Endodermal cell (in vitro differentiated cells): Measurements from ENCODE around the gene WDTC1. TPM values are rescaled to one million over a fixed set of nuclear protein-coding genes. Genes with fewer than 3 reads are reported as not detected.

ENCODE experiments used
- DNase-seq: peaks from one replicate; pipeline ENCODE4 v3.0.0-alpha.2; 2017
- H3K27ac ChIP-seq: 2 replicates; pipeline ENCODE4 v1.5.1; 2013; ENCODE audit warnings: mild to moderate bottlenecking, low read depth, low read length, moderate library complexity
- H3K27me3 ChIP-seq: 2 replicates; pipeline ENCODE4 v1.6.1; 2013; ENCODE audit warnings: mild to moderate bottlenecking, low read length, moderate library complexity; ENCODE audit not compliant: insufficient read depth, control insufficient read depth, poor library complexity, severe bottlenecking
- H3K36me3 ChIP-seq: 2 replicates; pipeline ENCODE4 v1.7.0; 2013; ENCODE audit warnings: mild to moderate bottlenecking, low read length, moderate library complexity; ENCODE audit not compliant: control insufficient read depth, insufficient read depth
- H3K4me1 ChIP-seq: one replicate; pipeline ENCODE4 v1.7.0; 2013; ENCODE audit warnings: low read length; ENCODE audit not compliant: control insufficient read depth, insufficient read depth
- H3K4me3 ChIP-seq: 2 replicates; pipeline ENCODE4 v1.5.1; 2013; ENCODE audit warnings: mild to moderate bottlenecking, low read length, moderate library complexity
- H3K9ac ChIP-seq: 2 replicates; pipeline ENCODE4 v1.6.1; 2013; ENCODE audit warnings: mild to moderate bottlenecking, low read length, moderate library complexity; ENCODE audit not compliant: poor library complexity, severe bottlenecking; ENCODE audit errors: extremely low read depth
- H3K9me3 ChIP-seq: 2 replicates; pipeline ENCODE4 v1.6.1; 2013; ENCODE audit warnings: mild to moderate bottlenecking, low read length, moderate library complexity; ENCODE audit not compliant: control insufficient read depth
- H3K27ac Mint-ChIP-seq: 2 replicates; pipeline ENCODE4 v1.8.0; 2020; ENCODE audit warnings: mixed read lengths
- H3K27me3 Mint-ChIP-seq: 2 replicates; pipeline ENCODE4 v1.8.0; 2021; ENCODE audit warnings: mild to moderate bottlenecking, mixed read lengths; ENCODE audit not compliant: insufficient read depth
- H3K36me3 Mint-ChIP-seq: 2 replicates; pipeline ENCODE4 v1.8.0; 2020; ENCODE audit warnings: low read depth, mixed read lengths
- H3K4me1 Mint-ChIP-seq: 2 replicates; pipeline ENCODE4 v1.8.0; 2020; ENCODE audit warnings: mixed read lengths
- H3K4me3 Mint-ChIP-seq: 2 replicates; pipeline ENCODE4 v1.8.0; 2020; ENCODE audit warnings: mild to moderate bottlenecking, moderate library complexity, mixed read lengths
- H3K9me3 Mint-ChIP-seq: 2 replicates; pipeline ENCODE4 v1.8.0; 2020; ENCODE audit warnings: mild to moderate bottlenecking, mixed read lengths
- CTCF ChIP-seq: fragments of 200-600 bp; sonication (generic); conservative IDR thresholded peaks from 2 replicates; pipeline ENCODE4 v1.5.0; 2021; ENCODE audit warnings: antibody characterized with exemption, mild to moderate bottlenecking
- WGBS, 2 experiments: methylation state at CpG; one replicate each; pipeline versions ENCODE4 v1.1.5 to v1.1.7; 2013; ENCODE audit warnings: missing lambda C conversion rate in 2 of 2, mixed read lengths in 1 of 2; ENCODE audit not compliant: insufficient coverage in 1 of 2, insufficient read length in 1 of 2; 5-methylcytosine and 5-hydroxymethylcytosine counted together
- total RNA-seq, 2 donors: library from RNA; stranded (reverse); fragmentation: NEBNext Ultra II Directional in 1 of 2; extraction: Animal tissue kit (Norgen Biotek cat#: 25700) in 1 of 2; gene quantifications; 2 replicates in 1 of 2; 3 replicates in 1 of 2; pipeline ENCODE4 v1.2.1, GENCODE V29; 2021

Gene WDTC1
- total RNA-seq, 2 donors from 2014 or later: 34.7 to 41.9 TPM

- no peak for TF ChIP-seq CTCF
- Histone ChIP-seq H3K27me3 (no peaks in the 10 kb centered on the region), H3K36me3 (peaks cover 34% of the 10 kb centered on the region), H3K4me1 (peaks cover 6% of the 10 kb centered on the region), H3K4me3 (peak overlapping the region; percentile 100), H3K9me3 (no peaks in the 10 kb centered on the region), H3K27ac (peak overlapping the region; percentile 81), H3K9ac (peak overlapping the region; percentile 96)
- Mint-ChIP-seq H3K9me3 (no peaks in the 10 kb centered on the region), H3K4me1 (peaks cover 5% of the 10 kb centered on the region), H3K36me3 (peaks cover 24% of the 10 kb centered on the region), H3K4me3 (peak overlapping the region; percentile 96), H3K27me3 (no peaks in the 10 kb centered on the region), H3K27ac (peak overlapping the region; percentile 97)
- WGBS, 2 experiments: 16 to 17% methylated on average over 5 to 10 of the region's 10 CpGs
- no peak for DNase-seq
These were observed 88.3 kb downstream of the WDTC1 start for GRCh38 chr1:27322569-27323240.

- Mint-ChIP-seq H3K27me3 (no peaks in the 10 kb centered on the region), H3K4me1 (no peaks in the 10 kb centered on the region), H3K27ac (no peak overlapping the region), H3K36me3 (peaks cover 29% of the 10 kb centered on the region), H3K9me3 (no peaks in the 10 kb centered on the region), H3K4me3 (no peak overlapping the region)
- DNase-seq: no peak
- no peaks in the 10 kb centered on the region for H3K9me3 ChIP-seq
- H3K27me3 ChIP-seq: no peaks in the 10 kb centered on the region
- no peak overlapping the region for H3K4me3 ChIP-seq
- peaks cover 42% of the 10 kb centered on the region for H3K36me3 ChIP-seq
- 95 to 98% methylated on average over 15 of the region's 15 CpGs for WGBS, 2 experiments
- H3K4me1 ChIP-seq: peaks cover 6% of the 10 kb centered on the region
- no peak overlapping the region for H3K9ac ChIP-seq
- no peak for TF ChIP-seq CTCF
- H3K27ac ChIP-seq: no peak overlapping the region
These were observed 90.9 kb downstream of the WDTC1 start for GRCh38 chr1:27325286-27325685.

DNA sequence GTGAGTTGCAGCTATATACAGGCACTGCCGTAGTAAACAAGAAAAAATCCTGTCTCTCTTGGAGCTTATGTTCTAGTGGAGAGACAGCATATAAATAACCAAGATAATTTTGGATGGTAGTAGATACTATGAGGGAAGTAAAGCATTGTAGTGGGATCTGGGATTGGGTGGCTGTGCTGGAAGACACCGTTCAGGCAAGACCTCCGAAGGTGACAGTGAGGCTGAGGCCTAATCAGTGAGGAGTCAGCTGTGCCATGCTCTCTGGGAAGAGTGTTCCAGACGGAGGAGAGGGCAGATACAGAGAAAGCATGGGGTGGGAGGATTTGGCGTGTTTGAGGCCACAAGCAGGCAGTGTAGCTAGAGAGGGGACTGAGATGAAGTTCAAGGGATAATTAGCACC is 93.5 kb downstream of the WDTC1 start:
- Histone ChIP-seq H3K9me3 (no peaks in the 10 kb centered on the region), H3K36me3 (peaks cover 60% of the 10 kb centered on the region), H3K4me3 (no peak overlapping the region), H3K27ac (no peak overlapping the region), H3K9ac (no peak overlapping the region), H3K4me1 (peaks cover 4% of the 10 kb centered on the region), H3K27me3 (no peaks in the 10 kb centered on the region)
- no peaks in the 10 kb centered on the region for H3K4me1 Mint-ChIP-seq
- whole genome bisulfite sequencing, 2 experiments: 92 to 96% methylated on average over 5 of the region's 5 CpGs
- no peaks in the 10 kb centered on the region for H3K9me3 Mint-ChIP-seq
- peaks cover 40% of the 10 kb centered on the region for H3K36me3 Mint-ChIP-seq
- no peaks in the 10 kb centered on the region for H3K27me3 Mint-ChIP-seq
- TF ChIP-seq CTCF: no peak
- peak overlapping the region; percentile 11 for H3K27ac Mint-ChIP-seq
- no peak for DNase-seq
- no peak overlapping the region for H3K4me3 Mint-ChIP-seq
